GM12892 (cell line): ENCODE data around the gene CCDC85C.

Experiments
- POLR2A ChIP-seq: IDR thresholded peaks from 2 replicates; pipeline ENCODE4 v1.6.1; 2011; ENCODE audit warnings: low read depth, low read length, control low read depth
- POLR2AphosphoS5 ChIP-seq: IDR thresholded peaks from 2 replicates; pipeline ENCODE4 v1.6.1; 2011; ENCODE audit warnings: low read depth, low read length, control low read depth

GRCh38 chr14:99589031-99589441 is 15.0 kb downstream of the CCDC85C start:
- TF ChIP-seq POLR2A (no peak), POLR2AphosphoS5 (no peak)
